ENCODE data around the gene THUMPD3.

THUMPD3 gene

GRCh38 chr3:9397906-9398699, 35.2 kb downstream of the THUMPD3 start:
- peak; percentile 40 for DNase-seq

- peak; percentile 24 for DNase-seq
Measured at GRCh38 chr3:9398700-9399336, 36.0 kb downstream of the THUMPD3 start.

- DNase-seq, result no peak
Measured at GRCh38 chr3:9399337-9399703, 36.5 kb downstream of the THUMPD3 start.

DNA sequence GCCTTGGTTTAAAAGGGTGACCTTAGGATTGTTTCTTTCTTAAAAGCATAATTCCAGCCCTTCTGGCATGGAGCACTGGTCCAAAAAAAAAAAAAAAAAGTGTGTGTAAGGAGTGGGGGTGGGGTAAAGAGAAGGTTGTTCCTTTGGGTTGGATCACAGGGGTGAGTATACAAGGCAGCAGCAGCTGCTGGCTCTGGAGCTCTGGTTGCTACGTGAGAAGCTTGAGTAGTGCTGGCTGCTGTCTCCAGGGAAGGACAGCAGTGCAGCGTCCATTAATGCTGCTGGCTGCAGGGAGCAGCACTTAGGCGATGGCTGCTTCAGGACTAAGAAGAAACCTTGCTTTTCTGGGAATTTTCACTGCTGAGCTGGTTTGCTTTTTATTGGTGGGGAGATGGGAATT, 36.9 kb downstream of the THUMPD3 start:
- no peak for DNase-seq

DNA sequence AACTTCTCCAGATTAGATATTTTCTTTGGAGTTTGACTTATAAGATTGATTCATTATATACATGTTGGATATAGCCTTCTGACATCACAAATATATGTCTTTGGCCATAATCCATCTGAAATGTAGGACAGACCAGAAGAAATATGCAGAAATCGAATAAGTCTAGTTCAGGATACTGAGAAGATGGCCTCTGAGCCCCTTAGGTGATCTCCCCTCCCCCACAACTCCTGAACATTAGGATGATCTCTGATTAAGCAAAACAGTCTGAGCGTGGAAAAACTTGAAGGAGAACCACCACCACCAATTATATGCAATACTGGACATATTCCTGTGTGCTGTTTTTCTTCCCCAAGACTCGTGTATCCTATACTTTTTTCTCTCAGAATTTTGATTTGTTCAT, 37.8 kb downstream of the THUMPD3 start:
- no peak for DNase-seq

DNA sequence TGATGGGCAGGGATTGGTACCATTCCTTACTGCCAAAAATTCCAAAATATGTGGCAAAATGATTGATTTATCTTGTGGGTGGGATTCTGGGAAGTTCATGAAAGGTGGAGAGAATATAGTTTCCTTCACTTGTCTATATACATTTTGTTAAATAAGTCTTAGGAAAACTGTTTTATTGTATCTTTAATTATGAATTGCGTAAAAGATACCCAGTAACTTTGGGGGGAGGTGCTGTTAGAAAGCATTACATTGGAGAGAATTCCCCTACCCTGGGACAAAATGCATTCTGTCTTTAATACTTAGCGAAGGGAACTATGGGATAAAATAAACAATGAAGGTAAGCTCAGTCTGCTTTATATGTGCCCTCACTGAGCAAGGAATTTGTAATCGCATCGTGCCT, 39.1 kb downstream of the THUMPD3 start:
- DNase-seq, result no peak

- no peak for DNase-seq
Measured at GRCh38 chr3:9402410-9403228, 39.8 kb downstream of the THUMPD3 start.

DNA sequence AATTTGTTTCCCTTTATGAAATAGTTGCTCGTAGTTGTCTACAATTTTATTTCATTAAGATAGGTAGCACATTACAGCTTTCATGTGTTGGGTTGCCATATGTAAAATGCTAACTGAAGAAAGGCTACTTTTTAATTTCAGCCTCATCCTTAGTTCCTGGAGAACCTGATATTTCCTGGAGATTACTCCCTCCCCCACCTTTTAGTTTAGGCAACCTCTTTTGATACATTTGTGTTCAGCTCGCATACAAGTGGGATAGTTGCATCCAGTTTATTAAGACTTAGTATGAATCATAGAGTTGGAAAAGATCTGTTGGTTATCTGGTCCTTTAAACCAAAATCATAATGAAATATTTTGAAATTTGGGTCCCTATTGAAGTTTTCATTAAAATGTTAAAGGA, 40.6 kb downstream of the THUMPD3 start:
- no peak for DNase-seq

- no peak for DNase-seq
Measured at GRCh38 chr3:9404680-9405079, 41.8 kb downstream of the THUMPD3 start.

GRCh38 chr3:9405756-9406155, 42.9 kb downstream of the THUMPD3 start:
- no peak for DNase-seq

GRCh38 chr3:9406856-9407626, 44.2 kb downstream of the THUMPD3 start:
- no peak for DNase-seq

DNA sequence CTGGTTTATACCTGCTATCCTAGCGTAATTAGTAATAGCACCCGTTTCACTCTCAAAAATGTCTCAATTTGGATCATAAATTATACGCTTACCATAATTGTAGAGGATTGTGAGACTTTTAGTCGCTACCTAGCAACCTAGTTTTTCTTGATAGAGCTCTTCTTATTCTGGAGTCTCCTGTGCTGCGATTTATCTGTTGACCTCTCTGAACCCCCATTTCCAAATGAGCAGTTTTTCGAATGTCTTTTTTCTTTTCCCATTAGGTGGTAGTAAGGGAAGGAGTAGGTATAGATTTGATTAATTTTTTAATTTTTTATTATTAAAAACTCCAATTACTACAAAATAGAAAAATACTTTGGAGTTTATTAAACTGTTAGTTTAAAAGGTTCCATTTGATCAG, 45.2 kb downstream of the THUMPD3 start:
- DNase-seq, result no peak

DNA sequence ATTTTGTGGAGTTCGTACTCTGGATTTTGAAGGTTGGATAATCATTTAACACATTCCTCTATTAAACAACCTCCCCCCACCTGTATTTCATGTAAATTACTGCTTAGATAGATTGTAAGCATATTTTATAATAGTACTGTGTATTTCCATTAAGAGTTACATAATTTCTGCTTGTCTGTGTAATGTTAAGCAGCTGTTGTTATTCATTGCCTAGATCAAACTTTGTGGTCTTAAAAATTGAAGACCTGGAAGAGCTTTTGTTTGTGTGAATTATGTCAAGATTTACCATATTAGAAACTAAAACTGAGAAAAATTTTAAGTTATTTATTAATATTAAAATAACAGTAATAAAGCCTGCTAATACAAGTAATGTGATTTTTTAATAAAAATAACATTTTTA, 45.7 kb downstream of the THUMPD3 start:
- no peak for DNase-seq

DNA sequence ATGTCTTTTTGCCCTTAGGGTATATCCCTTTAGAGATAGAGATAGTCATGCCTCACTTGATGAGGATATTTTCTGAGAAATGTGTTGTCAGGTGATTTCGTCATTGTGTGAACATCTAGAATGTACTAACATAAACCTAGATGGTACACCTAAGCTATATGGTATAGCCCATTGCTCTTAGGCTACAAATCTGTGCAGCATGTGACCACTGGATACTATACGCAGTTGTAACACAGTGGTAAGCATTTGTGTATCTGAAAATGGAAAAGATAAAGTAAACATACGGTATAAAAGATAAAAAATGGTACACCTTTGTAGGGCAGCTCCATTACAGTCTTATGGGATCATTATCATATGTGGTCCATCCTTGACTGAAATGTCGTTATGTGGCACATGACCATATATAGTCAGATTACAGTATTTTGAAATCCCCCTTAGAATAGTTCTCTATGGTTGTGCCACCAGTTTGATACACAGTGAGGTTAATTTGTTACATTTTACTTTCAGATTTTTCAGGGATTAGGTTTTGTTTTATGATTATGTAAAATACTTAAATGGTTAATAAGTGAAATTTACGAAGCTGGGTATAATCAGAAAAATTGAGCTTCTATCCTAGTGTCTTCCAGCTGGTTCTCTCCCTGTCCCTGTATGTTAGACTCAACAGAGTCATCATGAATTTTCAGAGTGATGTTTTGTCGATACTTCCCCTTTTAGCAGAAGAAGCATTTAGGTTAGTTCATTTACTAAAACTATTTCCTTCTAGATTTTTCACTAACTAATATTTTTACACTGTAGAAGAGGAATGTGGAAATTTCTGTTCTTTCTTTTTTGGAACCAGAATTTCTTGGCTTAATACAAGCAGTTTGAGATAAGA, 47.4 kb downstream of the THUMPD3 start:
- no peak for DNase-seq

GRCh38 chr3:9411302-9411701, 48.4 kb downstream of the THUMPD3 start:
- DNase-seq, result no peak

DNA sequence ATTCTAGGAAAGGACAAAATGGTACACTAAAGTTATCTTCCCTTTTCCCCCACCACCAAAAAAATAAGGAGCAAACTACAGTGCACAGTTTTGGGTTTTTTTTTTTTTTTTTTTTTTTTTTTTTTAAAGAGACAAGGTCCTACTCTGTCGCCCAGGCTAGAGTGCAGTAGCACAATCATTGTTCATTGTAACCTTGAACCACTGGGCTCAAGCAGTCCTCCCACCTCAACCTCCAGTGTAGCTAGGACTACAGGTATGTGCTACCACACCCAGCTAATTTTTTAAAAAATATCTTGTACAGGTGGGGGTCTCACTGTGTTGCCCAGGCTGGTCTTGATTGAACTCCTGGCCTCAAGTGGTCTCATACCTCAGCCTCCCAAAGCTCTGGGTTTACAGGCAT, 49.4 kb downstream of the THUMPD3 start:
- no peak for DNase-seq

DNA sequence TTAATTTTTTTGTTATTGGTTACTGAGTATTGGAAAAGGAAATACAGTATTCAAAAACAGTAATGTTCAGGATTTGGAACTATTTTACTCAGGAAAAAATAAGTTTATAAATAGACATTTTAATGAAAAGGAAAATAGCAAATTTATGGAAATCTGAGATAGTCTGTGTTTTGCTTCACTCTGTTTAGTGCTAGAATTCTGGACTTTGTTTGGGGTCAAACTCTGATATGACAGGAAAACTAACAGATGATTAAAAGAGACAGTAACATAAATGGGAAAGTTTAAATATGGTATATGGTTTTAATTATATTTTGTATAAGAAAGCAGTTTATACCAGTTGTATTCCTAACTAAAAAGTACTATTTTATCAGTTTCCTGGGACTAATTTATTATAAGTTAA, 52.0 kb downstream of the THUMPD3 start:
- DNase-seq, result no peak

DNA sequence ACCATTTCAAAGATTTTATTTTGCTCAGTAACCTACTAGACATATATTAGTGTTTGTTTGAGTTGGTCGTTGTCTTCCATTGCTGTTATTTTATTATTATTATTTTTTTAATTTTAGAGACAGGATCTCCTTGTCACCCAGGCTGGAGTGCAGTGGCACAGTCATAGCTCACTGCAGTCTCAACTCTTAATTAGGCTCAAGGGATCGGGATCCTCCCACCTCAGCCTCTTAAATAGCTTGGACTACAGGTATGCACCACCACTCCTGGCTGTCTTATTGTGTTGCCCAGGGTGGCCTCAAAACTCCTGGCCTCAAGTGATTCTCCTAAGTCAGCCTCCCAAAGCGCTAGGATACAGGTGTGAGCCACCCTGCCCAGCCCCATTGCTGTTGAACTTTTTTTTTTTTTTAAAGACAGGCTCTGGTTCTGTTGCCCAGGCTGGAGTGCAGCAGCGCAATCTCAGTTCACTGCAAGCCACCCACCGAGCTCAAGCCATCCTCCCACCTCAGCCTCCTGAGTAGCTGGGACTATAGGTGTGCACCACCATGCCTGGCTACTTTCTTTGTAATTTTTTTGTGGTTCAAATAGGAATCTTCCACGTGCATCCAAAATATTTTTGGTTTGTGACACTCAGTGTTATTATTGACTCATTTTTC, 52.8 kb downstream of the THUMPD3 start:
- DNase-seq, result no peak

DNA sequence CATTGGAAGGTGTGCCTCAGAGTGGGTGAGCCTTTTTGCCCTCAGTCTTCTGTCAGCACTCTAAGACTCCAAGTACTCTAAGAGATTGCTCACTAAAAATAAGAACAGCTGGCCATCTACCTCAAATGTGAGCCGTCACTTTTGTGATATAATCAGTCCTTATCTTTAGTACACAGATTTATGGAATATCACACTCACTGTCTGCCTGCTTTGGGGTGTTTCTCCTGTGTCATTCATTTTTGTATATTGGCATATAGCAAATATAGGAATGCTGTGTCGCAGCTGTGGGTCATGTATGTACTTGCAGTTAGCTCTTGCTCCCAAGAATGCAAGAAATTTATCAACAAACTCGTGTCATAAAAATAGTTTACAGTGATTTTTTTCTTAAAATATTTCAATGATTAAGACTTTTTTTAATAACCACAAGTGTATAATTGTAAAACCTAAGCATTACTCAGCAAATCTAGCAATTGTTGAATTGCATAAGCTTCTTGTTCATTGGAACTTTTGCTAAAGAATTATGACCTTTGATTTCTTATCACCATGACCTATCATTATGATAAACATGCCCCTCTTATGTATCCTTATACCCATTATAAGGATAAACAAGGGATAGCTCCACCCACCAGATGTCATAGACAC, 53.4 kb downstream of the THUMPD3 start:
- no peak for DNase-seq

DNA sequence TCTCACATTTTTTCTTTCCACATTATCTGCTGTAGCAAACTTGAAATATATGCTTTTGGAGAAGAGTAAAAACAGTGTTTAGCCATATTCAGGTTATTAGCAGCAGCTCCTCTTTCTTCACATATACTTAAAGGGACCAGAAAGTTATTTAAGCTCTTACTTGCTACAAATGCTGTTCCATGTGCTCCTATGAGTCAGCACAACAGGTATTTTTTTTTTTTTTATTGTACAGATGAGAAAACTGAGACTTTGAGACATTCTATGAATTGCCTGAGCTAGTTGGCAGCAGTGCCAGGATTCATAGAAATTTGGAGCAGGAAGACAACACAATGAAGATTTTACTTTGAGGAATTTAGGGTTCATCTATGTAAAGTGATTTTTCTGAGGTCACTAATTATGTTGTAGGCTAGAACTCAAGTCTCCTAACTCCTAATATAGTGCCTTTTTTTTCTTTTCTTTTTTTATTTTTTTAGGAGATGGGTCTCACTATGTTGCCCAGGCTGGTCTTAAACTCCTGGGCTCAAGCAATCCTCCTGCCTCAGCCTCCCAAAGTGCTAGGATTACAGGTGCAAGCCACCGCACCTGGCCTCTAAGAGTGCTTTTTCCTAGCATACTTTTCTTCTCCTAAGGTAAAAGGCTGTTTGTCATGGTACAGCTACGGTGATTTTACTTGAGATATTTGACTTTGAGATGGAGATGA, 58.1 kb downstream of the THUMPD3 start:
- no peak for DNase-seq

Measured in activated naive CD4-positive, alpha-beta T cell treated with Interleukin-2 at 50 U/mL for 16 hours (primary cell).